HG03571 (cell line): ENCODE results near the gene CIDEB.
A peak's percentile ranks its signal among the peaks of the same experiment; 100 is the strongest.

Experiments used
- ATAC-seq: cut with Tn5 transposase; IDR thresholded peaks from one replicate; pipeline ENCODE4 v1.9.1; 2021; ENCODE audit not compliant: unreplicated experiment

Gene CIDEB

DNA sequence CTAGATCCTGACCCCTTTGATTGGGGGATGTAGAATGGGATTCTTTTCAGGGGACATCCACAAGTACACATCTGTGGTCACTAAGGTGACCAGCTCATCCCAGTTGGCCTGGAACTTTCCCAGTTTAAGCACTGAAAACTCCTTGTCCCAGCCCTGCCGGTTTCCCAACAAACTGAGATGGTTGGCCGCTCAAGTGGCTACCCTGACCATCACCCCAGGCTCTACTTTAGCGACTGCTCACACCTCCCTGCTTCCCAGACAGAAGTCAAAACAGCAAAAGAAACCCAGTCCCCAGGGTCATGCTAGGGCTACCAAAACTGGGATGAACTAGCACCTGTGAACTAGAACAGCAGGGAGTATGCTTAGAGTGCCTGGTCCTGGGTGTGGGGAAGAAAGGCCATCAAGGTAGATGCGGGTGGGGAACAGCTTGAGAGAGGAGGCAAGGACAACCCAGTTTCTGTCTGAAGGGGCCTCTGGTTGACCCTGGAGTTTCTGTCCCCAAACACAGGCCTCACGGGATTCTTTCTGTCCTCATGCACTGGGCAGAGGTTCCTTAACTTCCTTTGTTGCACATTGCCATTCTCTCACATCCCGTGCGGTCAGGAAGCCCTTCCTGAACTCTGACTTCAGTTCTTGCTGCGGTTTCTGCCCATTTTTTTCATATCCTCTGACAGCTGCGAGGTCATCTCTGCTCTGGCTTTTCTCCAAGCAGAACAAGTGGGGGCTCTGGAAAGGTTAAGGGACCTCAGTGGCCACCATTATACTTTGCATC, 5.1 kb upstream of the CIDEB start:
- ATAC-seq: no peak

DNA sequence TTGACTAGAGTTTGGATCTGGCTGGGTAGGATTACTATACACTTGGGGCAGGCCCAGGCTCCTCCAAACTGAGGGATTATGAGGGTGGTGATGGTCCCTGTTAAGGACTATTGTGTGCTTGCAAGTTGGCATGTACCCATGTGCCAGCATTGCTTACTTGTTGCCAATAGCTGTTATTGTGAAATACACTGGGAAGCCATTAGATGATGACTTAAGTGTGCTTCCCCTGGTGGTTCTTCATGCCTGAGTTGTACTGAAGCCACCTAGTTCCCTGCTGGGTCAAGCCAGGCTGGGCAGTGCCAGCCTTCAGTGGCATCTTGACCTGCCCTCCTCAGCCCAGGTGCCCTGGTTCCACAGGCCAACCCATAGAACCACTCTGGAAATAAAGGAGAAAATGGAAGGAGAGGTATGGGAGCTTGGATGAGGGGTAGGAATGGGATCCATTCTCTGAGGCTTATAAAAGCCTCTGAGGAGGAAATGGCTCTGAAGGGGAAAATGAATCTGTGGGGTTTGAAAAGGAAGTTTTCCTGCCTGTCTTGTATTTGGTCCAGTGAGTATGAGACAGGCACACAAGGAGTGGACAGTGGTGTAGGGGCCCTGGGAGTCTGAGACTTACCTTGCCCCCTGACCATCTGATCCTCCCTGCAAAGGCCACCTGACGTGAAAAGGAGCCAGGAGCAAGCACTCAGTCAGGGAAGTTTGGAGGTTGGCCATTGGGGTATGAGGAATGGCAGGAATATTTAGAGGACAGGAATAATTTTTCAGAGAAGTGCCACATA, 4.2 kb upstream of the CIDEB start:
- ATAC-seq: no peak

DNA sequence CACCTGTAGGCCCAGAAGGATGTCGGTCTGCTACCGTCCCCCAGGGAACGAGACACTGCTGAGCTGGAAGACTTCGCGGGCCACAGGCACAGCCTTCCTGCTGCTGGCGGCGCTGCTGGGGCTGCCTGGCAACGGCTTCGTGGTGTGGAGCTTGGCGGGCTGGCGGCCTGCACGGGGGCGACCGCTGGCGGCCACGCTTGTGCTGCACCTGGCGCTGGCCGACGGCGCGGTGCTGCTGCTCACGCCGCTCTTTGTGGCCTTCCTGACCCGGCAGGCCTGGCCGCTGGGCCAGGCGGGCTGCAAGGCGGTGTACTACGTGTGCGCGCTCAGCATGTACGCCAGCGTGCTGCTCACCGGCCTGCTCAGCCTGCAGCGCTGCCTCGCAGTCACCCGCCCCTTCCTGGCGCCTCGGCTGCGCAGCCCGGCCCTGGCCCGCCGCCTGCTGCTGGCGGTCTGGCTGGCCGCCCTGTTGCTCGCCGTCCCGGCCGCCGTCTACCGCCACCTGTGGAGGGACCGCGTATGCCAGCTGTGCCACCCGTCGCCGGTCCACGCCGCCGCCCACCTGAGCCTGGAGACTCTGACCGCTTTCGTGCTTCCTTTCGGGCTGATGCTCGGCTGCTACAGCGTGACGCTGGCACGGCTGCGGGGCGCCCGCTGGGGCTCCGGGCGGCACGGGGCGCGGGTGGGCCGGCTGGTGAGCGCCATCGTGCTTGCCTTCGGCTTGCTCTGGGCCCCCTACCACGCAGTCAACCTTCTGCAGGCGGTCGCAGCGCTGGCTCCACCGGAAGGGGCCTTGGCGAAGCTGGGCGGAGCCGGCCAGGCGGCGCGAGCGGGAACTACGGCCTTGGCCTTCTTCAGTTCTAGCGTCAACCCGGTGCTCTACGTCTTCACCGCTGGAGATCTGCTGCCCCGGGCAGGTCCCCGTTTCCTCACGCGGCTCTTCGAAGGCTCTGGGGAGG, 3.1 kb upstream of the CIDEB start, which contains the start of gene LTB4R:
TSS of gene LTB4R (plus strand) at position 857 of the 959 bp plus-strand sequence. CDS start 4,150 bp downstream, outside the sequence.
- peak; percentile 64 for ATAC-seq

DNA sequence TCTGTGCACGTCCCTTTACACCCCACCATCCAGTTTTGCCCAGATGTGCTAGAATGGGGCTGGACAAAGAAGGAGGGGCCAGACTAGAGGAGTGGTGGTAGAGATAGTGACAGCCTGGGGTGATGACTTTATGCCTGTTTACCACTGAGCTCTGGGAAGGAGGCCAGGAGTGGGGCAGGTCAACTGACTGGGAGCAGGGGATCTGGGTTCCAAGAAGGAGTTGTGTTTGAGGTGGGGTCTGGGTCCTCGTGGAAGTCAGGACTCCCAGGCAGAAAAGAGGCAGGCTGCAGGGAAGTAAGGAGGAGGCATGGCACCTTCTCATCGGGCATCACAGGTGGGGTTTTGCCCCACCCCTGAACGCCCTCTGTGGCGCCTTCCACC, 2.5 kb upstream of the CIDEB start:
- no peak for ATAC-seq

DNA sequence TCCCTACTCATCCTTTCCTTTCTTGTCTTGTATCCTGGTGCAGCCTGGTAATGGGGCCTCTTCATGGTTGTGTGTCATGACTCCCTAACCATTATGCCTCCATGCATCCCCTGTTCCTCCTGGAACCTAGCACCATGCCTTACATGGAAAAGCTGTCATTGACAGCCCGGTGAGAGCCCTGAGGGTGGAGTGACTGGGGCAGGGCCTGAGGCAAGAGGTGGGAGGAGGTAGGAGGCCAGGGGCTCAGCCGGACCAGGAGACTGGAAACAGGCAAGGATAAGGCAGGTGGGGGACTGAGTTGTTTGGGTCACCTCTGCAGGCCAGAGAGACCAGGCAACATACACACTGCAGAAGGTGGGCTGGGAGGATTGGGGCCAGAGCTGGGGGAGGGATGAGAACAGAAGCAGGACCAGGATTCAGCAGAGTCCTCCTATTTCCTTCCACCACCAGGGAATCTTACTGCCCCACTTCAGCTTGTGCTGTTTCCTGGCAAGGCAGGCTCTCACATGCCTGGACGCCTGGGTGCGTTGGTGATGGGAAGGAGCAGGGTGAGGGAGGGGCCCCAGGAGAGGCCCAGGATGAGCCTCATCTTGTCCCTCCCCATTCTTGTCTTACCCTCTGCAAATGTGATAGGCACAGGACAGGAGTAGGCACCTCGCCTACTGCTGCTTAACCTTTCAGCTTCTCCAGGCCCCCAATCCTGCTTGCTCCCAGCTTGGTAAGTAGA, 1.9 kb upstream of the CIDEB start, which contains the start of gene LTB4R2:
TSS of gene LTB4R2 (plus strand) at position 603 of the 727 bp plus-strand sequence. CDS start 525 bp downstream, outside the sequence.
- no peak for ATAC-seq

DNA sequence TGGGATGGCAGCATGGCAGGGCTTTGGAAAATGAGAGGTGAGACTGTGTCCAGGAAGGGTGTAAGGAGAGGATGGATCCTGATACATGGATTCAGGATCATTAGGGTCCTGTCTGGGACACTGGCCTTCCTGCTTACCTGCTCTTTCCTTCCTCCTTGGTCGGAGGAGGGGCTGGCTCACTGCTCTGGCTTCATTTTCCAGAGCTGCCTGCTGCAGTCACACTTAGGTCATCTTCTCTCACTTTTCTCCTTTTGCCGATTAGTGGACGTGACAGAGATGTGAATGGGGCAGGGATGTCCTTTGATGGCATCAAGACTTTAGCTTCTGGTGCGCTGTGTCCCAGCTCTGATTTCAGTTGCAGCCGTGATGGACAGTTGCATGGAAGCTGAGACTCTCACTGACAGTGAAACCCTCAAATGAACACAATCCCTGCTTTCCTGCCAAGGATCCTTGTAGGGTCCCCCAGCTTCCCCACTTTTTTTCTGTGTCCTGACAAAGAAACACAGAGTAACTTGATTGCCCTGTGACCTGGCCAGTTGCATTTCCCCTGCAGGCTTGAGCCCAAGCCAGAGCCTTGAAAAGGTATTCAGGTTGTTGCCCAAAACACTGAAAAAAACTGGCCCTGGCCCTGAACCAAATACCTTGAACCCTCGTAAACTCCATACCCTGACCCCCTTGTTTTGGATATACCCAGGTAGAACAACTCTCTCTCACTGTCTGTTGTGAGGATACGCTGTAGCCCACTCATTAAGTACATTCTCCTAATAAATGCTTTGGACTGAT, 756 bp upstream of the CIDEB start:
- ATAC-seq: no peak

DNA sequence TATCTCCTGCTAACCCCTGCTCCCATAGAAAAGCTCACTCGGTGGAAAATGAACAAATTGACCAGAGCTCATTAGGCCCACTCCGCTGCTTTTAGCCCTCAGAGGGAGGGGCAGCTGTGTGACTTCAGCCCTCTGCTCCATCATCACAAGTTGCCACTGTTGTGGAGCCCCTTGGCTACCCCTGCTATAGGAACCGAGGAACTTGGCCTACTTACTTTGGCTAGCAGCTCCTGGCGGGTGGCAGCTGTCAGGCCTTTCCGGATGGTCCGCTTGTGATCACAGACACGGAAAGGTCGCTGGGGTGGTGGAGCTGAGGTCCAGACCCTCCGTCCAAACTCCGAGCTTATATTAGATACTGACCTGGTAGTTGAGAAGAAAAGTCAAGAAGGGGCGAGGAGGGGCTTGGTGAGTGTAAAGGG, 612 bp downstream of the CIDEB start:
- no peak for ATAC-seq

DNA sequence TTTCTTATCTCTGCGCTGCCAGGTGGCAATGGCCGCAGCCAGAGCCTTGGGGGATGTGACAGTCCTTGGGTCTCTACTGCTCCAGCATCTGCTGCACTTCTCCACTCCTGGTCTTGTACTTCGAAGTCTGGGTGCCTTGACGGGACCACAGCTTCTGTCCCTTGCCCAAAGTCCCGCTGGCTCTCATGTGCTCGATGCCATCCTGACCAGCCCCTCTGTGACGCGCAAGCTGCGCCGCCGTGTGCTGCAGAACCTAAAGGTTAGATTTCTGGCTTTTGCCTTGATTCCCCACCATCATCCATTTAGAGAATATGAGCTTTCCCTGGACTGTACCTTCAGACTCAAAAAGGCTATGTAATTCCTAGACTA, 3.8 kb downstream of the CIDEB start:
- ATAC-seq: no peak

DNA sequence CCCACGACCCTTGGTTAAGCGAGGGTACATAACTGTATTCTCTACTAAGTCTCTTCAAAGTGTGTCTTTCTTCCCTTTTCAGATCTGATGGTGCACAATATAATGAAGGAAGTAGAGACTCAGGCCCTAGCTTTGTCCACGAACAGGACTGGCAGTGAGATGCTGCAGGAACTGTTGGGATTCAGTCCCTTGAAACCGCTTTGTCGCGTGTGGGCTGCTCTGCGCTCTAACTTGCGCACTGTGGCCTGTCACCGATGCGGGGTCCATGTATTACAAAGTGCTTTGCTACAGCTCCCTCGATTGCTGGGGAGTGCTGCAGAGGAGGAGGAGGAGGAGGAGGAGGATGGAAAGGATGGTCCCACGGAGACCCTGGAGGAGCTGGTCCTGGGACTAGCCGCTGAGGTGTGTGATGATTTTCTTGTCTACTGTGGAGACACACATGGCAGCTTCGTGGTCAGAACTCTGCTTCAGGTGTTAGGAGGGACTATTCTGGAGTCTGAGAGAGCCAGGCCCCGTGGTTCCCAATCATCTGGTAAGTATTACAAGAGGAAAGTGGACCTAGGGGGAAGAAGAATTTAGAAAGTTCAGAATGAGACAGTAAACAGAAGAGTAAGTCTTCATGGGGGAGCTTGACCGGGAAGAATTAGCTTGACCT, 7.3 kb downstream of the CIDEB start:
- ATAC-seq: no peak

DNA sequence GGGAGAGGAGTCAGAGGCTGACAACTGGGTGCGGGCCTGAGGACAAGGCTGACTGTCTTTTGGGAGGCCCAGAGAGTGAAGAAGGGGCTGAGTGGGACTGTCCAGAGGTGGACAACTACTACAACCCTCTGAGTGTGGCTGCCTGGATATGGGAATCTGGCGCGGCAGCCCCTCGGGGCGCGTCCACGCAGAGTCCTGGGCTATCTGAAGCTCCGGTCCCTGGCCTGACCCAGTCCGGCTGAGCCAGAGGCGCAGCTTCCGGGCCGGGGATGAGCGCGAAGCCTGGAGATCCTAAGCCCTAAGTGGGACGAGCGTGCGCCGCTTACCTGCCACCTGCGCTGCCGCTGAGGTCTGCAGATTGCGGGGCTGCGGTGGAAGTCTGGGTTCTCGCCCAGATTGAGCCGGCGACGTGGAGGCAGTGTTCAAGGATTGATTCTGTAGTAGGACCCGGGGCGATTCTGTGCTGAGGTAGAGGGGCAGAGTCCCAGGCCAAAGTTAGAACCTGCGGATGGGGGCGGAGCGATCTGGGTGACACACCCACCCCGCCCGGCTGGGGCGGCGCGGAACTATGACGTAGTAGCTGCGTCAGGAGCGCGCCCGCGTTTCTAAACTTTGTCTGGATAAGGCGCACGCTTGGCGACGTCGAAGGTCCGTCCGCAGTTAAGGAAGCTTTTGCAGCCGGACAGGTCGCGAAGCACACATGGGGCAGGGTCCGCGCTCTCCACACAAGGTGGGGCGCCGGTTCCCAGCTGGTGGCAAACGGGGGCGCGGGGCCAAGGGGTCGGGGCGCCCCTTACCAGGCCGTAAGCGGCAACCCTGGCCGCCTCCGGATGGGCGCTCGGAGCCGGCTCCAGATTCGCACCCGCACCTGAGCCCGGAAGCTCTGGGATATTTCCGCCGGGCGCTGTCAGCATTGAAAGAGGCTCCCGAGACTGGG, 8.3 kb downstream of the CIDEB start, which contains the start of the genes DHRS1 and NOP9:
TSS of gene DHRS1 (minus strand) at position 526 of the 937 bp plus-strand sequence. CDS start 674 bp downstream, outside the sequence.
TSS of gene NOP9 (plus strand) at position 596 of the 937 bp plus-strand sequence. CDS start at position 701, 105 bp downstream.
- peak; percentile 60 for ATAC-seq

DNA sequence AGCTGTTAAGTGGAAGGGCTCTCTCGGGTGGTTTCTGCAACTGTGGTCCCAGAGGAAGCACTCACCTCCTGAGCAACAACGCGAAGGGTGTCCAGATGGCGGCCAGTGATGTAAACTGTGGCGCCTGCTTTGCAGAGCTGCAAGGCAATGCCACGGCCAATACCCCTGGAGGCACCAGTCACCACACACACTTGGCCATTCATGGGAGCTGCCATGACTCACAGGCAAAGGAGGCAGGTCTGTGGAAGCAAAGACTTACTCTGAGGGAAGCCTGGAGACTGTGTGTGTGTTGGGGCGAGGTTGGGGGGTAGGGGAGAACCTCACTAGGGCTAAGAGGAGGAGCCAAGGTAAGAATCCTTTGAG, 8.9 kb downstream of the CIDEB start:
- ATAC-seq: no peak

DNA sequence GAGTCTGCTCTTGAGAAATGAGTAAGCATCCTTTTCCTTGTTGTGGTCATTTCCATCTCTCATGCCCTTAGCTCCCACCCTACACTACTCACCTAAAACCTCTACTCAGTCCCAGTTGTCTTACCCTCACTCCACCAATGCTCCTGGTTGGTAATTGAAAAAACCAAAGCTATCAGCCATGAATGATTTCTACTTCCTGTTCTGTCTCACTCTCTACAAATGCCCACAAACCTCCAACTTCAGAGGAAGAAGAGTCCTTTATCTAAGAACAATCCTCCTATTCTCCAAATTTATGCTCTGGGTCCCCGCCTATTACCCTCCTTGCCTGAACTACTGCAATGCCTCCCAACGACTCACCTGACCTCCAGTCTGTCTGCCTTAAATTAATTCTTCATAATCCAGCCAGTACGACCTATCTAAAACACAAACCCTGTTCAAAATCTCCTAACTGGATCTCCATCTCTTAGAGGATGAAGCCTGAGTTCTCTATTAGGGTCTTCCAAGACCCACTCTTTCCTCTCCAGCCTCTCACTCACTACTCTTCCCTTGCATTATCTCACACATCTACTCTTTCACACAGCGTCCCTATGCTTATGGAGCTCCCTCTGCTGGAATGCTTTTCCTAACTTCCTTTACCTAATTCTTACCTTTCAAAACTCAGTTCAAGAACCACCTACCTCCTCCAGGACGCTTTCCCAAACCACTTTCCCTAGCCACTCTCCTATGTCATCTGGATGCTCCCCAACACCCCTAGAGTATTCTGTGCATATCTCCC, 10.4 kb downstream of the CIDEB start:
- ATAC-seq: no peak

DNA sequence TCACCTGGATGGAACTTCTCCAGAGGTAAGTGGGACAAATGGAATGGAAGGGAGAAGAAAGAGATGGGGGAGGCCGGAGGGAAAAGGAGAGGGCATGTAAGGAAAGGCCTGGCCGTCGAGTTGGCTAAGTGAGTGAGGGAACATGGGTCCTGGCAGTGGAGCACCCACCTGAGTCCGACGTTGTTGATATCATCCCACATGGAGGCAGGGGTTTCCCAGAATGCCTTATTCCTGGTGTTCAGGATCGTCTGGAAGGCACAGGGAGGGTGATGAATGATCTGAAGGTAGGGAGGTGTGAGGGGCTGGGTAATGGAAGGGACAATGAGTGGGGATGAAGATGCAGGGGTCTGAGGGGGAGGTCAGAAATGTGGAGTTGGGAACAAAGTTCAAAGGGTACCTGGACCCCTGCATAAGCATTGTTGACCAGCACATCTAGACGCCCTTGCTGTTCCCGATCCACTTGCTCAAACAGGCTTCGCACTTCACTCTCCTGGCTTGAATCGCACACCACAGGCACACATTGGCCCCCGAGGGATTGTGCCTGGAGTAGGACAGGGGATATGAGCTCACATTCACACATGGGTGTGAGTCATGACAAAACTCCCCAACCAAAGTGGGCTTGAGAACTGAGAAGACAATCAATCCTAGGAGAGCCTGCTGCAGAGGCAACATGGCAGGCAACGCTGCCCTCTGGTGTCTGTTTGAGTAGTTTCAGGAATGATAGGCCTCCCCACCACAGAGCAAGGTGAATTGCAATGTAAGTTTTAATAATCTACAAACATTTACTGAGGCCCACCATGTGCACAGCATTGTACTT, 11.2 kb downstream of the CIDEB start:
- no peak for ATAC-seq

DNA sequence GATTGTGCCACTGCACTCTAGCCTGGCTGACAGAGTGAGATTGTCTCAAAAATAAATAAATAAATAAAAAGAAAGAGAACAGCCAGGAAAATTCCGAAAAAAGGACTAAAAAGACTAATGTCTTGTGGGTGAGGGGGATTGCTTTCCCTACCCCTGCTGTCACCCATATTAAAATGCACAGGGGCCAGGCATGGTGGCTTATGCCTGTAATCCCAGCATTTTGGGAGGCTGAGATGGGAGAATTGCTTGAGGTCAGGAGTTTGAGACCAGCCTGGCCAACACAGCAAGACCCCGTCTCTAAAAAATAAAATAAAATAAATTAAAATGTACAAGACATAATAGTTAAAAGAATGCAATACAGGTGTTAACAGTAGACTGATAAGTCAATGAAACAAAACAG, 14.3 kb downstream of the CIDEB start:
- no peak for ATAC-seq

DNA sequence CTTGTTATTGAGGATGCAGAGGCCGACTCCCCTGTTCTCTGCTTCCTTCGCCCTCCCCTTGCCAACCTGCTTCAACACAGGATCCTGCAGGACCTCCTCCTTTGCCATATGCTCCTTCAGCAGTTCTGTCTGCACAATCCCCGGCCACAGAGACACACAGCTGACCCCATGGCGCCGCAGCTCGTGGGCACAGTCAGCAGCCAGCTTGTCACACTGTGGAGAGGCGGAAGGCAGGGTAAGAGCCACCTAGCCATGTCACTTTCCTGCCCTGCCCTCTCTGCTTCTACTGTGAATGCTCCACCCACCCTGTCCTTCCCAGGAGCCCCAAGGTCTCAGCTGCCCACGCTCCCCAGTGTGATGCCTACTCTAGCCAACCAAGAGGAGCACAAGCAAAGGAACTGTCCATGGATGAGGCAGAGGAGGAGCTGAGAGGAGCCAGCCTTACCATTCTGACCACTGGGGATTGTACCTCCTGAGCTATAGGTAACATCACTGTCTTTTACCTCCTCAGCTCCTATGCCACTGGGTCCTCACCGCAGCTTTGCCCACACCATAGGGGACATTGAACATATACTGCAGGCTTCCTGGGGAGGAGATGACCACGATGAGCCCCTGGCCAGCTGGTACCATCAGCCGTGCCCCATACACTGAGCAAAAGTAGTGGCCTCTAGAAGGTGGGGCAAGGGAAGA, 15.5 kb downstream of the CIDEB start:
- no peak for ATAC-seq
